K562 (cell line): ENCODE data around the gene MAPT. TPM values are rescaled to one million over a fixed set of nuclear protein-coding genes. Genes with fewer than 3 reads are reported as not detected.
A peak's percentile ranks its signal among the peaks of the same experiment; 100 is the strongest.

Source experiments
- ATAC-seq: fragments of 200-7000 bp; cut with Tn5 transposase; 3 replicates; pipeline ENCODE4 v1.9.1; 2020; ENCODE audit warnings: moderate library complexity
- BruUV-seq: library from RNA; stranded (reverse); fragments of 400-500 nt; replicated peaks from 2 replicates; lab custom pipeline; 2021; lab: Mats Ljungman, UMichigan
- CTCF ChIA-PET: fragments of 300-600 bp; formaldehyde crosslinking; extraction: SDS; loops from one replicate; lab custom pipeline; 2021; ENCODE audit warnings: low intra/inter-chr PET ratio; lab: Yijun Ruan, JAX
- POLR2A ChIA-PET: fragments of 300-600, 350-650 bp; sonication (Branson Sonifier 250); formaldehyde crosslinking; extraction: SDS; loops from one replicate; lab custom pipeline; 2021; ENCODE audit warnings: antibody characterized with exemption, inconsistent platforms; lab: Yijun Ruan, JAX
- DNase-seq, 4 experiments: peaks; one replicate each; pipeline versions ENCODE4 v3.0.0 to v3.0.0-alpha.2; 2011 to 2018; ENCODE audit warnings: low spot score in 3 of 4, mixed read lengths in 3 of 4; ENCODE audit errors: extremely low read depth in 1 of 4
- FAIRE-seq: peaks from 2 replicates; lab custom pipeline; 2011; peaks lifted over from hg19 to GRCh38; lab: Jason Lieb, UNC
- H2AFZ ChIP-seq: 2 replicates; pipeline ENCODE4 v1.6.0; 2011; ENCODE audit warnings: low read depth, low read length, control low read depth, inconsistent platforms
- H3K27ac ChIP-seq: fragments of 200-600 bp; 3 replicates; pipeline ENCODE4 v1.8.0; 2011; ENCODE audit warnings: low read depth, mild to moderate bottlenecking, control low read depth, inconsistent platforms, low read length, moderate library complexity, mixed read lengths; ENCODE audit errors: extremely low read depth
- H3K27me3 ChIP-seq, 2 experiments: fragments of 300-600 bp in 1 of 2; 2 replicates in 1 of 2; 3 replicates in 1 of 2; pipeline versions ENCODE4 v1.6.0 to v1.8.0; 2011; ENCODE audit warnings: inconsistent platforms in 2 of 2, low read length in 2 of 2, mild to moderate bottlenecking in 1 of 2, mixed read lengths in 1 of 2, moderate library complexity in 1 of 2; ENCODE audit not compliant: control insufficient read depth in 2 of 2, insufficient read depth in 2 of 2
- H3K36me3 ChIP-seq: fragments of 300-600 bp; 3 replicates; pipeline ENCODE4 v1.8.0; 2011; ENCODE audit warnings: mild to moderate bottlenecking, low read length, inconsistent platforms; ENCODE audit not compliant: control insufficient read depth, insufficient read depth
- H3K4me1 ChIP-seq, 2 experiments: fragments of 200-600 bp in 1 of 2; replicated peaks in 1 of 2; 2 replicates in 1 of 2; 3 replicates in 1 of 2; pipeline versions ENCODE4 v1.5.1 to v1.8.0; 2011; ENCODE audit warnings: inconsistent platforms in 2 of 2, low read length in 2 of 2, mild to moderate bottlenecking in 1 of 2, mixed read lengths in 1 of 2, moderate library complexity in 1 of 2; ENCODE audit not compliant: control insufficient read depth in 2 of 2, insufficient read depth in 2 of 2
- H3K4me2 ChIP-seq: 2 replicates; pipeline ENCODE4 v1.6.1; 2011; ENCODE audit warnings: low read length, control low read depth, inconsistent platforms, mixed read lengths; ENCODE audit not compliant: insufficient read depth
- H3K4me3 ChIP-seq: fragments of 200-600 bp; sonication (generic), shearing (Covaris generic); 2 replicates; pipeline ENCODE4 v1.5.1; 2016; ENCODE audit warnings: control low read depth, inconsistent platforms
- H3K79me2 ChIP-seq: fragments of 200-600 bp; 3 replicates; pipeline ENCODE4 v1.8.0; 2011; ENCODE audit warnings: low read length, inconsistent platforms; ENCODE audit not compliant: control insufficient read depth, insufficient read depth
- H3K9ac ChIP-seq, 2 experiments: 2 replicates each; pipeline versions ENCODE4 v1.6.0 to v1.6.1; 2011; ENCODE audit warnings: low read depth in 2 of 2, low read length in 2 of 2, control low read depth in 1 of 2, inconsistent platforms in 1 of 2, mild to moderate bottlenecking in 1 of 2, mixed read lengths in 1 of 2; ENCODE audit not compliant: insufficient read depth in 1 of 2
- H3K9me1 ChIP-seq: one replicate; pipeline ENCODE4 v1.6.0; 2011; ENCODE audit warnings: inconsistent platforms, mild to moderate bottlenecking, low read length, moderate library complexity; ENCODE audit not compliant: control insufficient read depth, insufficient read depth
- H3K9me3 ChIP-seq: replicated peaks from 2 replicates; pipeline ENCODE4 v1.5.1; 2011; ENCODE audit warnings: low read depth, low read length, inconsistent platforms; ENCODE audit not compliant: control insufficient read depth, insufficient read depth
- H4K20me1 ChIP-seq: replicated peaks from 2 replicates; pipeline ENCODE4 v1.6.1; 2011; ENCODE audit warnings: low read length, inconsistent platforms, mixed read lengths; ENCODE audit not compliant: control insufficient read depth, insufficient read depth
- BCOR ChIP-seq: fragments of 450-650 bp; IDR thresholded peaks from 2 replicates; pipeline ENCODE4 v1.6.1; 2016
- BRF2 ChIP-seq: IDR thresholded peaks from 3 replicates; pipeline ENCODE4 v1.6.1; 2011; ENCODE audit warnings: borderline replicate concordance, mild to moderate bottlenecking; ENCODE audit not compliant: insufficient read length, insufficient read depth
- CTBP1 ChIP-seq: fragments of 450-650 bp; IDR thresholded peaks from 2 replicates; pipeline ENCODE4 v1.6.1; 2016; ENCODE audit warnings: borderline replicate concordance
- CTCFL ChIP-seq: IDR thresholded peaks from 2 replicates; pipeline ENCODE4 v1.6.1; 2011; ENCODE audit warnings: borderline replicate concordance, low read depth, mild to moderate bottlenecking, moderate library complexity, low read length; ENCODE audit not compliant: insufficient read depth, poor library complexity, severe bottlenecking
- FOXK1 ChIP-seq: sonication (generic); formaldehyde crosslinking; IDR thresholded peaks from 2 replicates; pipeline ENCODE4 v1.8.0; 2022; ENCODE audit warnings: missing genetic modification reagents, mild to moderate bottlenecking, borderline replicate concordance
- GABPA ChIP-seq: fragments of 200-800 bp; sonication (Bioruptor generic); conservative IDR thresholded peaks from 2 replicates; pipeline ENCODE4 v1.6.1; 2016; ENCODE audit warnings: low read depth, missing genetic modification characterization, missing compliant biosample characterization
- HMG20A ChIP-seq: fragments of 450-650 bp; formaldehyde crosslinking; conservative IDR thresholded peaks from 2 replicates; pipeline ENCODE4 v1.4.0; 2020; ENCODE audit warnings: mild to moderate bottlenecking, mixed read lengths
- IFI16 ChIP-seq: fragments of 250-450 bp; sonication (Bioruptor Pico); IDR thresholded peaks from 2 replicates; pipeline ENCODE4 v2.1.2; 2022; ENCODE audit warnings: mild to moderate bottlenecking, inconsistent platforms
- KDM2B ChIP-seq: fragments of 250-450 bp; sonication (Bioruptor Pico); IDR thresholded peaks from 2 replicates; pipeline ENCODE4 v1.8.0; 2021; ENCODE audit warnings: mild to moderate bottlenecking, moderate library complexity
- LARP7 ChIP-seq: fragments of 450-650 bp; IDR thresholded peaks from 2 replicates; pipeline ENCODE4 v1.6.1; 2016
- MBD2 ChIP-seq: sonication (generic); IDR thresholded peaks from 2 replicates; pipeline ENCODE4 v1.6.1; 2016; ENCODE audit warnings: low read depth, borderline replicate concordance
- MEF2A ChIP-seq: IDR thresholded peaks from 2 replicates; pipeline ENCODE4 v1.6.1; 2011; ENCODE audit warnings: low read depth, mild to moderate bottlenecking, low read length, moderate library complexity; ENCODE audit not compliant: control insufficient read depth
- RCOR1 ChIP-seq, 2 experiments: IDR thresholded peaks; 2 replicates each; pipeline ENCODE4 v1.6.1; 2012; ENCODE audit warnings: low read depth in 2 of 2, low read length in 2 of 2, borderline replicate concordance in 1 of 2, improper control_type of control experiment in 1 of 2
- SMARCC2 ChIP-seq: fragments of 450-650 bp; IDR thresholded peaks from 2 replicates; pipeline ENCODE4 v1.6.1; 2017; ENCODE audit warnings: antibody characterized with exemption, moderate library complexity, mild to moderate bottlenecking, low read depth
- SMC3 ChIP-seq: conservative IDR thresholded peaks from 2 replicates; pipeline ENCODE4 v1.6.1; 2011; ENCODE audit warnings: low read depth, low read length, improper control_type of control experiment; ENCODE audit not compliant: insufficient read depth
- SNIP1 ChIP-seq: fragments of 450-650 bp; IDR thresholded peaks from 2 replicates; pipeline ENCODE4 v1.7.1; 2017; ENCODE audit warnings: low read depth, mild to moderate bottlenecking
- ZEB2 ChIP-seq: fragments of 450-650 bp; IDR thresholded peaks from 2 replicates; pipeline ENCODE4 v1.6.1; 2016
- ZFX ChIP-seq: sonication (generic); formaldehyde crosslinking; IDR thresholded peaks from 2 replicates; pipeline ENCODE4 v1.8.0; 2022; ENCODE audit warnings: mild to moderate bottlenecking, missing genetic modification reagents, moderate library complexity
- ZNF146 ChIP-seq: IDR thresholded peaks from one replicate; pipeline ENCODE4 v1.6.1; 2018; ENCODE audit warnings: missing compliant biosample characterization; ENCODE audit not compliant: unreplicated experiment
- ZNF232 ChIP-seq: sonication (generic); formaldehyde crosslinking; IDR thresholded peaks from 2 replicates; pipeline ENCODE4 v1.8.0; 2022; ENCODE audit warnings: mild to moderate bottlenecking, missing genetic modification reagents
- ZNF280A ChIP-seq: fragments of 450-650 bp; IDR thresholded peaks from 2 replicates; pipeline ENCODE4 v1.6.1; 2018; ENCODE audit warnings: mild to moderate bottlenecking, low read depth; ENCODE audit not compliant: partially characterized antibody
- whole genome bisulfite sequencing: fragments of 100-300 bp; shearing (Covaris generic); methylation state at CpG from one replicate; pipeline ENCODE4 v1.1.6; 2016; ENCODE audit warnings: low coverage, mixed read lengths; ENCODE audit not compliant: insufficient coverage; ENCODE audit errors: missing lambda C conversion rate; 5-methylcytosine and 5-hydroxymethylcytosine counted together
- in situ Hi-C: fragments of 300-500 bp; cut with MboI; formaldehyde crosslinking; loops from 4 replicates; pipeline ENCODE4 v1.15.0; 2018; ENCODE audit warnings: inconsistent platforms, mixed read lengths
- intact Hi-C: fragments of 100-400 bp; cut with micrococcal nuclease; formaldehyde crosslinking; loops from 2 replicates; pipeline ENCODE4 v1.14.2; 2022
- polyA plus RNA-seq, 8 experiments: library from polyadenylated mRNA; depleted of rRNA in 4 of 8; stranded (reverse) in 5 of 8; unstranded in 3 of 8; fragments of >200 nt; fragmentation: Nextera tagmentation in 2 of 8; fragmentation: Illumina TruSeq in 1 of 8; extraction: Ambion mirVana in 2 of 8; extraction: Trizol in 1 of 8; gene quantifications; 2 replicates each; pipeline versions ENCODE4 v1.2.1 to v1.2.3, GENCODE V29; 2011 to 2014; ENCODE audit warnings: inconsistent platforms in 1 of 8, missing spikeins in 1 of 8
- total RNA-seq, 7 experiments: library from RNA; depleted of rRNA in 6 of 7; stranded (reverse); fragments of >200 nt in 6 of 7; fragmentation: Illumina TruSeq in 2 of 7; extraction: Trizol in 2 of 7; gene quantifications; 2 replicates each; pipeline versions ENCODE4 v1.2.1 to v1.2.3, GENCODE V29; 2011 to 2021; ENCODE audit warnings: low replicate concordance in 1 of 7

Gene MAPT
- total and polyA plus RNA-seq, 9 of the 15 experiments (the other 6 are each of a cell fraction or from before 2014, with no cell fraction given), result 0.04 to 1.1 (median 0.36) TPM

GRCh38 chr17:45972531-45972930 is 78.2 kb downstream of the MAPT start:
- H3K9me3 ChIP-seq, result no peaks in the 10 kb centered on the region
- no peak overlapping the region for H3K9ac ChIP-seq
- 0 out of 2 replicates have a peak, but pooled peaks cover 3% of the 10 kb centered on the region for H4K20me1 ChIP-seq
- no peak overlapping the region for H2AFZ ChIP-seq
- H3K9me1 ChIP-seq, result peaks cover 3% of the 10 kb centered on the region
- 60% methylated on average over 1 of the region's 3 CpGs for WGBS
- intact Hi-C loops (no loop called here), in situ Hi-C loops (no loop called here)
- H3K79me2 ChIP-seq, result no peaks in the 10 kb centered on the region
- BruUV-seq, result no TSS peak
- H3K36me3 ChIP-seq, result no peaks in the 10 kb centered on the region
- no peak overlapping the region for H3K4me2 ChIP-seq
- no peak overlapping the region for H3K4me3 ChIP-seq
- FAIRE-seq, result peak; percentile 11
- H3K4me1 ChIP-seq, result peaks cover 21 to 29% of the 10 kb centered on the region in 2 experiments
- H3K27me3 ChIP-seq, result peaks cover under 1 to 10% of the 10 kb centered on the region in 2 experiments; a peak in 2 of 5 replicates
- CTCF ChIA-PET, result no interaction called here
- no peak for ATAC-seq
- POLR2A ChIA-PET, result no interaction called here
- no peak for DNase-seq
- H3K27ac ChIP-seq, result no peak overlapping the region
- TF ChIP-seq SMARCC2 (no peak), ZFX (CRISPR knock-in tag) (no peak), BCOR (peak; percentile 55; the same call in 1 of the 2 replicates), SNIP1 (no peak), ZEB2 (no peak), ZNF232 (no peak), MEF2A (no peak), RCOR1 (IDR thresholded peaks at IDR 0.05; ENCODE audit: borderline replicate concordance in 1 of 2, low read depth in 2 of 2, low read length in 2 of 2) (peak in 1 of 2 experiments; percentile 34; a peak in 1 of 4 replicates), HMG20A (no peak), BRF2 (no peak), KDM2B (no peak), ZNF280A (no peak), GABPA (tag) (no peak), LARP7 (no peak), CTCFL (no peak), CTBP1 (no peak), IFI16 (CRISPR knock-in tag) (no peak), SMC3 (no peak), ZNF146 (CRISPR knock-in tag) (no peak), FOXK1 (no peak), MBD2 (no peak)
